WTC11 (cell line): ENCODE data around the gene FBXO40.

Experiments used
- ATF3 ChIP-seq: sonication (generic); formaldehyde crosslinking; conservative IDR thresholded peaks from 2 replicates; pipeline ENCODE4 v1.8.1; 2022; ENCODE audit warnings: mild to moderate bottlenecking, missing genetic modification reagents
- CREB1 ChIP-seq: sonication (generic); formaldehyde crosslinking; IDR thresholded peaks from 2 replicates; pipeline ENCODE4 v1.8.0; 2023; ENCODE audit warnings: mild to moderate bottlenecking, missing genetic modification reagents
- CTCF ChIP-seq: fragments of 200-600 bp; IDR thresholded peaks from 2 replicates; pipeline ENCODE4 v1.8.0; 2022; ENCODE audit warnings: antibody characterized with exemption
- E2F5 ChIP-seq: sonication (generic); formaldehyde crosslinking; IDR thresholded peaks from 2 replicates; pipeline ENCODE4 v1.8.1; 2022; ENCODE audit warnings: mild to moderate bottlenecking, moderate library complexity, missing genetic modification reagents
- ESRRA ChIP-seq: sonication (generic); formaldehyde crosslinking; IDR thresholded peaks from 2 replicates; pipeline ENCODE4 v1.8.1; 2022; ENCODE audit warnings: mild to moderate bottlenecking, missing genetic modification reagents, borderline replicate concordance
- ETV6 ChIP-seq: sonication (generic); formaldehyde crosslinking; IDR thresholded peaks from 2 replicates; pipeline ENCODE4 v1.8.1; 2022; ENCODE audit warnings: mild to moderate bottlenecking, missing genetic modification reagents
- JUN ChIP-seq: sonication (generic); formaldehyde crosslinking; IDR thresholded peaks from 2 replicates; pipeline ENCODE4 v1.8.0; 2023; ENCODE audit warnings: mild to moderate bottlenecking, missing genetic modification reagents
- KAT7 ChIP-seq: sonication (generic); formaldehyde crosslinking; IDR thresholded peaks from 2 replicates; pipeline ENCODE4 v1.8.1; 2023; ENCODE audit warnings: missing genetic modification reagents, mild to moderate bottlenecking, borderline replicate concordance
- MAX ChIP-seq: sonication (generic); formaldehyde crosslinking; IDR thresholded peaks from 2 replicates; pipeline ENCODE4 v1.8.0; 2022; ENCODE audit warnings: mild to moderate bottlenecking, missing genetic modification reagents
- MYBL2 ChIP-seq: sonication (generic); formaldehyde crosslinking; IDR thresholded peaks from 2 replicates; pipeline ENCODE4 v1.8.1; 2023; ENCODE audit warnings: mild to moderate bottlenecking, moderate library complexity, missing genetic modification reagents
- NFYB ChIP-seq: sonication (generic); formaldehyde crosslinking; conservative IDR thresholded peaks from 2 replicates; pipeline ENCODE4 v1.8.0; 2022; ENCODE audit warnings: low read depth, missing genetic modification reagents
- SP1 ChIP-seq: sonication (generic); formaldehyde crosslinking; conservative IDR thresholded peaks from 2 replicates; pipeline ENCODE4 v1.8.1; 2022; ENCODE audit warnings: missing genetic modification reagents
- USF1 ChIP-seq: sonication (generic); formaldehyde crosslinking; IDR thresholded peaks from 2 replicates; pipeline ENCODE4 v1.8.0; 2022; ENCODE audit warnings: mild to moderate bottlenecking, missing genetic modification reagents
- ZBTB21 ChIP-seq: sonication (generic); formaldehyde crosslinking; IDR thresholded peaks from 2 replicates; pipeline ENCODE4 v1.8.1; 2023; ENCODE audit warnings: mild to moderate bottlenecking, missing genetic modification reagents, borderline replicate concordance

GRCh38 chr3:121606106-121606505 is 12.9 kb downstream of the FBXO40 start:
- TF ChIP-seq KAT7 (no peak), CTCF (no peak), ESRRA (CRISPR knock-in tag) (no peak), ETV6 (CRISPR knock-in tag) (no peak), NFYB (CRISPR knock-in tag) (no peak), ZBTB21 (CRISPR knock-in tag) (no peak), E2F5 (no peak), ATF3 (CRISPR knock-in tag) (no peak), USF1 (no peak), CREB1 (CRISPR knock-in tag) (no peak), SP1 (CRISPR knock-in tag) (no peak), JUN (no peak), MYBL2 (CRISPR knock-in tag) (no peak), MAX (CRISPR knock-in tag) (no peak)
